Stimulated activated CD4-positive, alpha-beta T cell treated with anti-CD3 and anti-CD28 coated beads, TNF-alpha, amount 100 ng/mL, for 1 hour (primary cell): Measurements from ENCODE around the gene THSD4.
A peak's percentile ranks its signal among the peaks of the same experiment; 100 is the strongest.

Source experiments
- DNase-seq, 3 donors: peaks; one replicate each; pipeline ENCODE4 v3.0.0-alpha.2; 2020; ENCODE audit warnings: low read depth in 3 of 3, low spot score in 1 of 3

Gene THSD4

GRCh38 chr15:71757741-71758530 lies 642.7 kb downstream of the THSD4 start:
- no peak for DNase-seq

- DNase-seq, result no peak
Measured at GRCh38 chr15:71758711-71759110, 643.4 kb downstream of the THSD4 start.

- DNase-seq, result no peak
Measured at GRCh38 chr15:71760852-71761251, 645.6 kb downstream of the THSD4 start.

GRCh38 chr15:71761649-71762048 lies 646.4 kb downstream of the THSD4 start:
- DNase-seq, result no peak

- no peak for DNase-seq
Measured at GRCh38 chr15:71768184-71768583, 652.9 kb downstream of the THSD4 start.

GRCh38 chr15:71773206-71773859 lies 658.1 kb downstream of the THSD4 start:
- DNase-seq, result no peak

- DNase-seq, result no peak
Measured at GRCh38 chr15:71775856-71776255, 660.6 kb downstream of the THSD4 start.

- DNase-seq, result no peak
Measured at GRCh38 chr15:71776304-71776703, 661.0 kb downstream of the THSD4 start.

GRCh38 chr15:71777216-71777943 lies 662.1 kb downstream of the THSD4 start:
- no peak for DNase-seq

- DNase-seq, result no peak
Measured at GRCh38 chr15:71779073-71779797, 664.0 kb downstream of the THSD4 start.

GRCh38 chr15:71780115-71780976 lies 665.1 kb downstream of the THSD4 start:
- DNase-seq, result no peak

GRCh38 chr15:71781179-71781964 lies 666.1 kb downstream of the THSD4 start:
- DNase-seq, result no peak

- no peak for DNase-seq
Measured at GRCh38 chr15:71781965-71782265, 666.6 kb downstream of the THSD4 start.

GRCh38 chr15:71782422-71783165 lies 667.3 kb downstream of the THSD4 start:
- no peak for DNase-seq

- peak in 1 of 3 donors; percentile 6 for DNase-seq
Measured at GRCh38 chr15:71784719-71785118, 669.4 kb downstream of the THSD4 start.

- no peak for DNase-seq
Measured at GRCh38 chr15:71785996-71786395, 670.7 kb downstream of the THSD4 start.

GRCh38 chr15:71786673-71787072 lies 671.4 kb downstream of the THSD4 start:
- DNase-seq, result no peak

GRCh38 chr15:71788646-71789579 lies 673.6 kb downstream of the THSD4 start:
- no peak for DNase-seq
